Stomach (tissue), 4 donors: ENCODE measurements around the gene MCRS1.

ENCODE experiments used
- CTCF ChIP-seq, 7 experiments: fragments of 450-650 bp in 4 of 7; fragments of 200-600 bp in 3 of 7; sonication (generic) in 3 of 7; IDR thresholded peaks; one replicate each; pipeline ENCODE4 v1.5.1; 2016 to 2019; ENCODE audit warnings: antibody characterized with exemption in 7 of 7, control low read depth in 2 of 7, mild to moderate bottlenecking in 1 of 7
- POLR2A ChIP-seq, 4 donors: fragments of 450-650 bp; IDR thresholded peaks; one replicate each; pipeline ENCODE4 v1.6.1; 2016; ENCODE audit warnings: antibody characterized with exemption in 4 of 4, control low read depth in 2 of 4, mild to moderate bottlenecking in 1 of 4, moderate library complexity in 1 of 4

GRCh38 chr12:49511410-49511809, 56.5 kb downstream of the MCRS1 start:
- TF ChIP-seq CTCF (IDR thresholded peaks at IDR 0.05) = no peak
- TF ChIP-seq POLR2A (IDR thresholded peaks at IDR 0.05) = no peak
